Activated CD8-positive, alpha-beta memory T cell treated with anti-CD3 and anti-CD28 coated beads for 36 hours (primary cell): ENCODE results near the gene PLCH1. TPM values are rescaled to one million over a fixed set of nuclear protein-coding genes. Genes with fewer than 3 reads are reported as not detected.
"Not testable (repeated sequence)": the region's sequence is repeated elsewhere in the genome, so short reads cannot be mapped to it uniquely, and the experiment has no call there.

ENCODE experiments used
- CTCF ChIA-PET: fragments of 350-600 bp; sonication (Branson Sonifier 250); formaldehyde crosslinking; loops from one replicate; lab custom pipeline; 2021; ENCODE audit warnings: antibody characterized with exemption; lab: Charles Lee
- POLR2A ChIA-PET: fragments of 350-600 bp; sonication (Branson Sonifier 250); formaldehyde crosslinking; loops from one replicate; lab custom pipeline; 2021; ENCODE audit warnings: antibody characterized with exemption; lab: Charles Lee
- total RNA-seq, 2 experiments: library from RNA; stranded (reverse); gene quantifications; one replicate each; pipeline ENCODE4 v1.2.3, GENCODE V29; 2021

The PLCH1 gene
- total RNA-seq, 2 experiments from 2014 or later: 0.08 to 0.10 TPM

DNA sequence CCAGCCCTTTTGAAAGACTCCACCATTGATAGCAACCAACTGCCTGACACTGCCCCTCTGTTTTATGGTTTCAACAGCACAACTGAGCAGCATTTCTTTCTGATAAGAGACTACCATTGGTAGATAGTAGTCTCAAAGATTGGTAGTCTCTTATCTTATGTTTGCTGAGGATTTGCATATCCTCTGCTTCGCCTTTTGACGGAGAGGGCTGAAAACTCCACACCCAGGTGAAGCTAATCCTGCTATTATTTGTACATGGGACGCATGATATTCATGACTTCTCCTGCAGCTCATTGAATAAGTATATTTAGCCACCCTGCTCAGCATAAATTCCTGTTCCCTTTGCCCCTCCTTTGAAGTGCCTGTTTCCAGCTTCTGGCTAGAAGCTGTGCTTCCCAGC is 332.0 kb downstream of the PLCH1 start:
- ChIA-PET CTCF (no interaction called here), POLR2A (no interaction called here)

DNA sequence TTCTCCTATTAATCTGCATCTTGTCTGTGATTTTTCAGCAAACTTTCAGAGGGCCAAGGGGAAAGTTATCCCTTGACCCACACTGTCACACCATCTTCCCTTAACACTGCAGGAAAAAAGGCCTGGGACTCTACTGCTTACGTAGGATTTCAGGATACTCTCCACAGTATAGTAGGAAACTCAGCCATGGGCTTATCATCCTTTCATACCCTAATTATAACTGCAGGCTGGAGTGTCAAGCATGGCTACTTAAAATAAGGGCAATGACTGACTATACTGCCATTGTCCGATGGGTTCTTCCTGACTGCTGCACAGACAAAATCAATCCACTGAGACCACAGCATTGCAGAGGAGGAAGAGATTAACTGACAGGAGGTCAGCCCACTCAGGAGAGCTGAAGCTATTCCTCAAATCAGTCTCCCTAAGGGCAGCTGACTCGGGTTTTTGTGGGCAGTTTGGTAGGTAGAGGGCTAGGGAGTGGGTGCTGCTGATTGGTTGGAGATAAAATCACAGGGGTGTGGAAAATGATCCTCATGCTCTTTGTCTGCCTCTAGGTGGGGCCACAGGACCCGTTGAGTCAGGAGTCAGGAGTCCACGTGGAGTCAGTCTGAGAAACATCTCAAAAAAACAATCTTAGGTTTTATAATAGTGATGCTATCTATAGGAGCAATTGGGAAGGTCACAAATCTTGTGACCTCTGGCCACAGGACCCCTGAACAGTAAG is 333.2 kb downstream of the PLCH1 start:
- POLR2A ChIA-PET: no interaction called here
- CTCF ChIA-PET: interaction anchor here (0.6 kb wide), 1 partner anchor 501 kb away, joined by 3 read pairs; no protein-coding TSS in a partner anchor

DNA sequence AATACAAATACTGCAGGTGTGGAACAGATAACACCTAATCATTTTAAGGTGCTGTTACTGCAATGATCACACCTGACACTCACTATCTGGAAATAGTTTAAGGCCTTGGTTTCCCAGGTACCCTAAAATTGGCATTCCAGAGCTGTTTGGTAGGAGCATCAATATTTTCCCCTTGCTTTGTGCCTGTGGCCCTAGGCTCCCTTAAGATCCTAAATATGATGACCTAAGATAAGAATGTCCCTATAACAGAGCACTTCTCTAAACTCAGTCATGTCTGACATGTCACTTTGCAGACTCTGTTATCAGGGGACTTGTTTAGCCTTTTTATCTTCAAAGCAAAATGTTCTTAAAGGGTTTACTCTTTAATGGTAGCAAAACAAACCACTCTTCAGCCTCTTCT is 335.5 kb downstream of the PLCH1 start:
- CTCF ChIA-PET: no interaction called here
- POLR2A ChIA-PET: no interaction called here

DNA sequence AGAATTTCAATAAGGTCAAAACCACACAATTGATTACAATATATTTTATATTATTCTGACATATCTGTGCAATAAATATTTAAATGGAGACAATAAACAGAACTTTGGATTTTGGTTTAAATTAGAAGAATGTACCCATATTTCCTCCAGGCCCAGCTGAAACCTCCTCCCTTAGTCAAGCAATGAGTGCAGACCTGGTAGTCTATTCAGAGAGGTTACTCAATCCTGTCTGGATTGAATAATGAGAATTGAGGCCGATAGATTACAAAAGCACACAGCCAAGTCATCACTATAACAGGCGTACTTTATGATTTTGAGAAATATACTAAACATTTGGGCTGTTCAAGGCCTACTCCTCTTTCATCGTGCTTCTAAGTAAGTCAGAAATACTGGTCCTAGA is 336.9 kb downstream of the PLCH1 start:
- POLR2A ChIA-PET: no interaction called here

DNA sequence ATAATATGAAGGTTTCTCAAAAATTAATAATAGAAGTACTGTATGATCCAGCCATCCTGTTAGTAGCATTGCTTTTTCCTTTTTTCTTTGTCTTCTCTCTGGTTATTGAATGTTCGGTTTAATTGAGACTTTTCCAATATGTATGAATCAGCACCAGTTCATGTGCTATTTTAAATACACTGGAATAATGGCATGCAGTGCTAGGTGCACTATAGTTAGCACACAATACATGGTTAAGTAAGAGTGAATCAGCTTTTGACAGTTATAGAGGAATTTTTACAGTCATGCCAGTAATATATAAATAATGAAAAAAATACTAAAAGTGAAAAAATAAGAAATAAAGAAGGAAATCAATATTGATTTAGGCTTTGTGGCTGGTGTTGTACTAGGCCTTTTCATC is 337.5 kb downstream of the PLCH1 start:
- CTCF ChIA-PET: no interaction called here
- POLR2A ChIA-PET: no interaction called here

More for the DNA sequence above, 336.9 kb downstream of the PLCH1 start:
- CTCF ChIA-PET: no interaction called here

DNA sequence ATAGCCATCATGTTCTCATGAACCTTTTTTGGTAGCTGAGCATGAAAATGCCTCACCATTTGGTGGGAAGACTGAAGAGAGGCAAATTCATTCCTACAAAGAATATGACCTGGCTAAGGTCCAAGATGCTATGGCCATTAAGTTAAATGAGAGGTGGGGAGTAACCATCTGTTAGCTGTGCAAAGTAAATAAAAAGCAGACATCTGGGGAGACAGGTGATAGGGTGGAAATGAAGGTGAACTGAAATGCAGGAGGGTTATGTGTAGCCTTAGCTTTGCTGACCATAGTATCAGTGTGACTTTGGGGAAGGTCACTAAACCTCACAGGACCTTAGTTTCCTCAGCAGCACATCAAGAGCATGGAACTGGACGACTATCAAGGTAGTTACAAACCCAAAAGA is 340.4 kb downstream of the PLCH1 start:
- POLR2A ChIA-PET: no interaction called here
- CTCF ChIA-PET: interaction anchor here (0.6 kb wide), 1 partner anchor 306 kb away, joined by 3 read pairs; no protein-coding TSS in a partner anchor

DNA sequence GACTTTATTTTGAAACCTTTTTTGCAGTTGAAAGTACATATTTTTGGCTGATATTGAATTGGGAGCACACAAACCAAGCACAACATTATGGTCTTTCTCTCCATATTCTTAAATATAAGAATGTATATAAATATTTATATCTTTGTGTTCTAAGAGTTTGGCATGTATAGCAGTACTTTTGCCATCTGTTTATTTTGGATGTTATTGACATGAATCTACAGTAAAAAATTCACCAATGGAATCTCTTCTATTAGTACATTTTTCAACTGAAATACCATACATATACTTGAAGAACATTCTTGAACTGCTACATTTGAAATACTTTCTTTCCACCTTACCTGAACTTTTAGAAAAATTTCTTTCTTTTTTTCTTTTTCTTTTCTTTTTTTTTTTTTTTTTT is 342.2 kb downstream of the PLCH1 start:
- CTCF ChIA-PET: interaction anchor here (0.7 kb wide), 1 partner anchor 18 kb away, joined by 5 read pairs; no protein-coding TSS in a partner anchor
- POLR2A ChIA-PET: no interaction called here

DNA sequence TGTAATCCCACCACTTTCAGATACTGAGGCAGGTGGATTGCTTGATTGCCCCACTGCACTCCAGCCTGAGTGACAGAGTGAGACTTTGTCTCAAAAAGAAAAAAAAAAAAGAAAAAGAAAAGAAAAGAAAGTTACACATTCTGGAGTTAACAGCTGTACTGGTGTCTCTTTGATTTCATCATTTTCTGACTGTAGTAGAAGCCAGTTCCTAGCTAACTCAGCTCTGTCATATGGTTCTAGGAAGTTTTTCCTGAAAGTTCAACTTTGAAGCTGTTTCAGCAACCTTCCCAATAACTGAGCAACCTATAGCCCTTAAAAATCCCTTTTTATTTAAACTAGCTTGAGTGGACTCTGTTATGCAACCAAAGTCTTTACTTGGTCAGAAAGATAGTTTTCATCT is 346.8 kb downstream of the PLCH1 start:
- POLR2A ChIA-PET: no interaction called here
- CTCF ChIA-PET: no interaction called here

DNA sequence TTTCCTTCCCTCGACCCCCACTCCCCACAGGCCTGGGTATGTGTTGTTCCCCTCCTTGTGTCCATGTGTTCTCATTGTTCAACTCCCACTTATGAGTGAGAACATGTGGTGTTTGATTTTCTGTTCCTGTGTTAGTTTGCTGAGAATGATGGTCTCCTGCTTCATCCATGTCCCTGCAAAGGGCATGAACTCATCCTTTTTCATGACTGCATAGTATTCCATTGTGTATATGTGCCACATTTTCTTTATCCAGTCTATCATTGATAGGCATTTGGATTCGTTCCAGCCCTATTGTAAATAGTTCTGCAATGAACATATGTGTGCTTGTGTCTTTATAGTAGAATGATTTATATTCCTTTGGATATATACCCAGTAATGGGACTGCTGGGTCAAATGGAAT is 350.0 kb downstream of the PLCH1 start:
- CTCF ChIA-PET, POLR2A ChIA-PET: not testable (repeated sequence)

DNA sequence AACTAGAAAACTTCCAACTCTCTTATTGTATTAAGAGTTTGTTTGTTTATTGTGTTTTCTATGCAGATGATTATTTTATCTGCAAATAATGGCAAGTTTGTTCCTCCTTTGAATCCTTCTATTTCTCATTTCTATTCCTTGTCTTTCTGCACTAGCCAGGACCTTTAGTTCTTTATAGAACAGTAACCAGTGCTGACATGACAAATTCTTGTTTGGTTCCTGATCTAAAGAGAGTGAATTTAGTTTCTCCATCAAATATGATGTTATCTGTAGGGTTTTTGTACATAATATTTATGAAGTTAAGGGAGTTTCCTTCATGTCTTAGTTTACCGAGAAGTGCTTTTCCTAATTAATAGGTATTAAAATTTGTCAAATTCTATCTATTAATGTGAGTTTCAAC is 350.6 kb downstream of the PLCH1 start:
- CTCF ChIA-PET: interaction anchor here (0.5 kb wide), 1 partner anchor 368 kb away, joined by 3 read pairs; no protein-coding TSS in a partner anchor
- POLR2A ChIA-PET: no interaction called here

DNA sequence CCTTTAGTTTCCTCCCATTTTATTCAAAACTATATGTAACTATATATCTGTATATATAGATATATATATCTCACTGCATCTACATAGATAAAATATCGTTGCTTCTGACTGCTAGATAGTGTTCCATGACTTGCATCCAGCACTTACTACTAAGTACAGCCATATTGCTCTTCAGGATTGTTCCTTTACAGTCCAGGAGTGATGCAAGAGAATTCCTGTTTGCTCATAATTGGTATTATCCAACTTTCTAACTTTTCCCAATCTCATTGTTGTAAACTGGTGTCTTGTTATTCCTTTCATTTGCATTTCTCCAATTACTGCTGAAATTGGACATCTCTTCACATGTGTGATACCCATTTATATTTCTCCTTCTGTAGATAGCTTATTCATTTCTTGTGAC is 351.6 kb downstream of the PLCH1 start:
- CTCF ChIA-PET: no interaction called here

DNA sequence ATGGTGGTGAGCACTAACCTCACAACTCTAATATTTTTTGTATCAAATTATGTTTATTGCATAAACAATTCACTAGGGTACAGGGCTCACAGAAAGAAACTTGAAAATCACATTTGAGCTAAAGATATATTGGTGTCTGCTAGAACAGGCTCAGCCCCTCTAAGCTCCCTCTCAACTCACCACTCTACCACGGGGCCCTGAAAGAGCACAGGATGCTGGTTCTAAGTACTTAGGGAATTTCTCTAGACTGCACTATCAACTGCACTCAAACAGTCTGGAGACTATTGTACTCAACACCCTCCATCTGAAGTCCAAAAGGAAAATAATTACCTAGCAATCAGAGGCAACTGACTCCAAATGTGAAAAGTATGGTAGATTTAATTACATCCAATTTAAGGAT is 352.7 kb downstream of the PLCH1 start:
- ChIA-PET POLR2A (no interaction called here), CTCF (no interaction called here)

More for the DNA sequence above, 351.6 kb downstream of the PLCH1 start:
- POLR2A ChIA-PET: no interaction called here

DNA sequence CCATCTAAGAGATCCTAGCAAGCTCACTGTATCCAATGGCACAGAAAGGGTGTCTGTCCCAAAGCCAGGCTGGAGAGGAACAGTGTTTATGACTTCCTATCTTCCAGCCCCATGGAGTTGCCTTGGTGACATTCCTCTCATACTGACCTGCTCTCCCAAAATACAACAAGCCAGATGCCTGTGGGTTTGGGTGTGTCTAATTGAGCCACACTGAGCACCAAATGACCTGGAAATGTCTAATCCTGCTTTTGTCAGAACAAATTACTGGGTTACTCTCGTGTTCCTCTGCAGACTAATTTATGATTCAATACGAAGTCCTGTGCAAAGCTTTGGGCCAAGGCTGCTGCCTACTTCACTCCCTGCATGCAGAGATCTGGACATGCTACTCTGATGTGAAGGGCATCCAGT is 353.3 kb downstream of the PLCH1 start:
- ChIA-PET POLR2A (no interaction called here), CTCF (interaction anchor here (0.7 kb wide), 1 partner anchor 652 kb away, joined by 3 read pairs; no protein-coding TSS in a partner anchor)

DNA sequence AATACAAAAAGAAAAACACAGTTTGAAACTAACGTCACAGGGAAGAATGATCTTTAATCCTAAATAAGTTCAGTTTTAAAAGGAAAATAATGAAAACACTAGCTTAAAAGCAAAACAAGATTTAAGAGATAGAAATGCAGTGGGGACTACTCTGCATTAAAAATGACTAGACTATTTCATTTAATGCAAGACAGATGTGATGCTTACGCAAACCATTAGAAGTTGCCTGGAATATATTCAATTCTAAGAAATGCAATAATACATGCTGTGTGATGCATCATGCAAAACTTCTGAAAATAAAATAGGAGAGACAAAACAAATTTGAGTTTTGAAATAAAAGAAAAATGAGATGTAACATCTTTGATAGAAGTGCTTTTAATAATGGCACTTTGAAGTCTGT is 353.8 kb downstream of the PLCH1 start:
- ChIA-PET CTCF (interaction anchor here (0.7 kb wide), 1 partner anchor 653 kb away, joined by 3 read pairs; no protein-coding TSS in a partner anchor), POLR2A (no interaction called here)

DNA sequence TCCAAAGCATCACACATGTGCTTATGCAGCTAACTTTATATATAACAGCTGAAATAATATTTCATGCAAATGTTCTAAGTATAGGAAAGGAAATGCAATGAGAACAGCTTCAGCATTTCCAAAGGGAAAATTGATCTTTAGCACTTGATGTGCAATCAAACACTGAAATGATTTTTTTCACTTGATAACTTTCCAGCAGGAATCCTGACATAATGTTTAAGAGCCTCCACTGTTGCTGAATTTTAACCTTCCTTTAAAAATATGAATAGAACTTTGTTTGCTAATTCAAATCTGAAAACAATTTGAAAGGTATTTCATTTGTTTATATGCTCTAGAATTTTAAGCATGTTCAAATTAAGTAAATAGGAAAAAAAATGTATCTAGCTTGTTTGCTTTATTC is 354.5 kb downstream of the PLCH1 start:
- ChIA-PET CTCF (no interaction called here), POLR2A (no interaction called here)

DNA sequence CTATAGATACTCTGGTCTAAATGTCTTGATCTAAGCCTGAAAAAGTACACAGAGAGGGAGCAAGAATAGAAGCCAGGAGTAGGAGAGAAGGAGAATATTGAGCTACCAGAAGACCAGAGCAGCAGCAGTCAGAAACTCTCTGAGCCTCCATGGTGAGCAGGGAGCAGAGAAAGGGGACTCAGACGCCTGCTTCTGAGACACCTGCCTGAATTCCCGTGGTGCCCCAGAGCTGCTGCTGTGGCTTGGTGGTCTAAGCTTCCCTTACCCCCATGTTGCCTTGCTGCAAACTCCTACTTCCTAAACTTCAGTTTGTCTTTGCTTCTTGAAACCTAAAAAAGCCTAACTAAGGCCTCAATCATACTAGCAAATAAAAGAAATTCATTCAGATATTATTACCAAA is 356.5 kb downstream of the PLCH1 start:
- POLR2A ChIA-PET: no interaction called here
- CTCF ChIA-PET: no interaction called here

DNA sequence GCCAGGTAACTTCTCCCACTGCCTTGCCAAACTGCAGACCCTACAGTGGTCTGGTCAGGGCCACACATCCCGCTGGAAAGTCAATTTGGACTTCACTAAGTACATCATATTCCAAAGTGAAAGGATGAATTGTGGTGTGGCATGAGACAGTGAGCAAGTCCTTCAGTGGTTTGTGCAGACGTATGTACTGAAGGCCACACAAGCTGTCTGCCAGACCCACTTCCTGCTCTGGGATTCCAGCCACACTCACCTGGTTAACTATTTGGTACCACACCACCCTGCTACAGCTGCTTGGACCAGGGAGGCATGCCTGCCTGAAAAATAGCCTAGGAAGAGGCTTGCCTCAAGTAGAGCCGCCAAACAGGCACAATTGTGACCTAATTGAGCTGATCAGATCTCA is 357.3 kb downstream of the PLCH1 start:
- ChIA-PET CTCF (no interaction called here), POLR2A (no interaction called here)

DNA sequence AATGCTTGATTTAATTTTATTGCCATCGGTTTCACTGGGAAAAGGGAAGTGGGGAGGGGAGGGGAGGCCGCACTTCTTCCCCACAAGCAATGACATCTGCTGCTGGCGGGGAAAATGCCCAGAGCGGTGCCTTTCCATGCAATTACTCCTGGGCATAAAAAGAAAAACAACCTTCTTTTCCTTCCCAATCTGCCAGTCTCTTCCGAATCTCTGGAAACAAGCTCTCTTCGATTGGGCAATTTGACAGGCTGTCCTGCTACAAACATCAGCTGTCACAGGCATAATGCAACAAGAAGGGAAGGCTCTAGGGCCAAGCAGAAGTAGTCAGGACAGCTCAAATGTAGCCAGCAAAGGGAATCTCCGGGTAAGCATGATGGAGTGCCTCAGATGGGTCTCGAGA is 358.0 kb downstream of the PLCH1 start:
- POLR2A ChIA-PET: no interaction called here
- CTCF ChIA-PET: no interaction called here

DNA sequence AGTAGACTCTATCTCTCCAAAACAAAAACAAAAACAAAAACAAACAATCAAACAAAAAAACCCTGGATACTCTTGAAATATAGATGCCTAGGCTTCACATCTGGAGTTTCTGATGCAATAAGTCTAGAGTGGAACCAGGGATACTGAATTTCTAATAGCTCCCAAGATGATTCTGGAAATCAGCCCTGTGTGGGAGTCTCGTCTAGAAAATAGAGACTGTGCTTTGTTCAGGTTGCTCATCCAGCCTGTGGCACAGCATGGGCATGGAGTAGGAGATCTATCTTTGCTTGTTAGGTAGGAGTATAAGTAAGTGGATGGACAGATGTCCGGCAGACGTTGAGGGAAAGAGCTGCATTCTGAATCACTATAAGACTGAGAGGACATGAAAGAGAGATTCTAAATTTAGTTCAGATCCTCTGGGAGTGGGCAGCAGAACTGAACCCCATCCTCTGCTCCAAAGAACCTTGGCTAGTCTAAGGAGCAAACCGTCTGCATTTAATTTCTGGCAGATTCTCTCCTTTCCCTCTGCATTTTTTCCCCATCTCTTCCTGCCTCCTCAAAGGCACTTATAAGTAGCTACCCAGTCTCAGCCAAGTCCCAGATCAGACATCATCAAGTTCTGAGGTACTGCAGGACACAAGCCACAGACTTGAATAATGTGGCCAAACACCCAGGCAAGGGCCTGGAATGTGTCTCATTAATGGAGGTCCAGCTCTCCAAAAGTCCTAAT is 358.8 kb downstream of the PLCH1 start:
- POLR2A ChIA-PET: no interaction called here

DNA sequence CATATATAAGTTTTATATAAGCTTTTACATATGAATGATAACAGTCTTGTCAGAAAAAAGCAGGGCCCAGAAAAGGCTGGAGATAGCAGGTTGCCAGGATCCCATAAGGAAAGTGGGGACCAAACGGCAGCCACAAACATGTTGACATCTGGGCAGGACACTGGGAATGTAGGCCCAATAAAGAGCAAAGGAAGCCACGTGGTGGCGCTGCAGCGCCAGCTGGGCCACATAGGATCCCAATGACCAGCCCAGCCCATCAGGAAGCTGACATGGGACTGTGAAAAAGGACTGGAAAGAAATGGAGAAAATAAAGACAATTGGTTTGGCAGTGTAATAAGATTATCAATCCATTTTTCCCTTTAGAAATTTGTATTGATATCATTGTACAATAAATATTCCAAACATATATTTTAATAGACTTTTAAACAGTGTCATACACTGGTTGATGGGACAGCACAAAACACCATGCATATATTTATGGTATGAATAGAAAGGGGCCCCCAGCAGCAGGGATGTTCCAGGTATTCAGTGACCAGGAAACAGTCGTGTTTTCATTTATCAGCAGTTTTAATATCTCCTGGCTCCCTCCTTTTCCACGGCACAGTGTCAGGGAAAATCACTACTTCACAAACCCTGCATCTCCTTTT is 362.4 kb downstream of the PLCH1 start:
- ChIA-PET CTCF (no interaction called here), POLR2A (no interaction called here)

More for the DNA sequence above, 358.8 kb downstream of the PLCH1 start:
- CTCF ChIA-PET: interaction anchor here (0.6 kb wide), 1 partner anchor 102 kb away, joined by 4 read pairs; no protein-coding TSS in a partner anchor
